HepG2 (cell line): ENCODE results near the gene CHEK2. TPM values are rescaled to one million over a fixed set of nuclear protein-coding genes. Genes with fewer than 3 reads are reported as not detected.
"Not testable (repeated sequence)": the region's sequence is repeated elsewhere in the genome, so short reads cannot be mapped to it uniquely, and the experiment has no call there.

Experiments
- BHLHE40 ChIP-seq: IDR thresholded peaks from 2 replicates; pipeline ENCODE4 v1.6.1; 2011; ENCODE audit warnings: low read length, improper control_type of control experiment
- BRD4 ChIP-seq: sonication (generic); formaldehyde crosslinking; IDR thresholded peaks from 2 replicates; pipeline ENCODE4 v1.4.0; 2020; ENCODE audit warnings: missing genetic modification reagents
- SAP130 ChIP-seq: IDR thresholded peaks from 2 replicates; pipeline ENCODE4 v1.6.1; 2016; ENCODE audit warnings: low read depth
- ZBTB40 ChIP-seq, 2 experiments: fragments of 450-650 bp in 1 of 2; sonication (generic) in 1 of 2; formaldehyde crosslinking in 1 of 2; IDR thresholded peaks; 2 replicates each; pipeline versions ENCODE4 v1.6.1 to v1.8.0; 2016 to 2022; ENCODE audit warnings: antibody characterized with exemption in 1 of 2, mild to moderate bottlenecking in 1 of 2, missing genetic modification reagents in 1 of 2
- ZMYM3 ChIP-seq: sonication (generic); formaldehyde crosslinking; IDR thresholded peaks from 2 replicates; pipeline ENCODE4 v1.5.1; 2020; ENCODE audit warnings: mild to moderate bottlenecking, missing genetic modification reagents
- ZNF331 ChIP-seq: sonication (generic); formaldehyde crosslinking; IDR thresholded peaks from 2 replicates; pipeline ENCODE4 v1.4.0; 2020; ENCODE audit warnings: missing genetic modification reagents
- ZSCAN21 ChIP-seq: sonication (generic); formaldehyde crosslinking; IDR thresholded peaks from 2 replicates; pipeline ENCODE4 v1.8.0; 2022; ENCODE audit warnings: mild to moderate bottlenecking, missing genetic modification reagents, moderate library complexity, borderline replicate concordance
- polyA plus RNA-seq, 8 experiments: library from polyadenylated mRNA; depleted of rRNA in 3 of 8; stranded (reverse) in 7 of 8; unstranded in 1 of 8; fragments of >200 nt; fragmentation: Illumina TruSeq in 4 of 8; extraction: Trizol in 4 of 8; gene quantifications; 2 replicates each; pipeline versions ENCODE4 v1.2.1 to v1.2.3, GENCODE V29; 2011 to 2016; ENCODE audit warnings: low read depth in 4 of 8, missing spikeins in 1 of 8, mixed read lengths in 1 of 8; ENCODE audit not compliant: insufficient read depth in 1 of 8
- total RNA-seq, 5 experiments: library from RNA; depleted of rRNA; stranded (reverse); fragments of >200 nt; fragmentation: Illumina TruSeq; extraction: Trizol; gene quantifications; 2 replicates each; pipeline ENCODE4 v1.2.3, GENCODE V29; 2016; ENCODE audit warnings: low read depth in 1 of 5
- TF ChIP-seq, protein P1 (sequence below): sonication (generic); formaldehyde crosslinking; IDR thresholded peaks from 2 replicates; pipeline ENCODE4 v1.8.1; 2022; ENCODE audit warnings: mild to moderate bottlenecking, missing genetic modification reagents
- TF ChIP-seq, protein P2 (sequence below): sonication (generic); formaldehyde crosslinking; IDR thresholded peaks from 2 replicates; pipeline ENCODE4 v1.5.1; 2020; ENCODE audit warnings: mild to moderate bottlenecking, missing genetic modification reagents
- TF ChIP-seq, protein P3 (sequence below), 2 experiments: fragments of 450-650 bp in 1 of 2; sonication (generic) in 1 of 2; formaldehyde crosslinking; IDR thresholded peaks; 2 replicates each; pipeline versions ENCODE4 v1.5.0 to v1.8.0; 2020 to 2022; ENCODE audit warnings: mild to moderate bottlenecking in 1 of 2, missing genetic modification reagents in 1 of 2
- TF ChIP-seq, protein P4 (sequence below): sonication (generic); formaldehyde crosslinking; IDR thresholded peaks from 2 replicates; pipeline ENCODE4 v1.4.0; 2020; ENCODE audit warnings: missing genetic modification reagents

Gene CHEK2
- total and polyA plus RNA-seq, 2 of the 13 experiments (the other 11 are each of a cell fraction or from before 2014, with no cell fraction given): 27.0 to 40.5 TPM

DNA sequence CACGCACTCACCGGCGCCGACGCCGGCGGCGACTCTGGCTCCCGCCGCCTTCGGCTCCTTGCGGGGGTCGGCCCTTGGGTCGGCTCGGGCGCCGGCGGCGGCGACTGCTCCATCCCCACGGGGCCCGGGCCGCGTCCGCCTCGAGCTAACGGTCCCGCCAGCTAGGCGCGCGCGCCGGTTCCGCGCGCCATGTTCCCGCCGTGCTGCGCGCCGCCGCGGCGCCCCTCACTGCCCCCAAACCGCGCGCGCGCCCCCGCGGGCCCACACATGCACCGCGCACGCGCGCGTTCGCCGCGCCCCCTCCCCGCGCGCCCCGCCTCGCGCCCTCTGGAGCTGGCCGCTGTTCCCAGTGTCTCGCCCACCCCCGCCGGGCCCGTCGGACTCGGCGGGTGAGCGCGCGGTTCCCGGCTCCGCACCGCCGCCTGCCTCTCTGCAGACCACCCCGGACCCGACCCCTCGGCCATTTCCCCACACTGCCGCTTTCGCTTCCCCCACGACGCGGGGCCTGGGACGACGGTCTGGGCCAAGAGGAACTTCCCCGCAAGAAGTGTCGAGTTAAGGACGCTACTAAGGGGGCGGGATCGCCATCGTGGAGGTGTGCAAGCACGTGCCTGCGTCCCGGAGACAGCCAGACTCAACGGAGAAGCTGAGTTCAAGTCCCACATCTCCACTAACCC is 61.9 kb downstream of the CHEK2 start, which contains the start of gene TTC28 (continued):
- peak; percentile 79; the same call in 1 of the 2 replicates for TF ChIP-seq ZSCAN21 (CRISPR knock-in tag)
- 0 out of 2 replicates have a peak, but pooled peaks have one; percentile 36 for TF ChIP-seq ZNF331 (CRISPR knock-in tag)
- TF ChIP-seq SAP130: peak; percentile 58
- TF ChIP-seq, protein P1, sequence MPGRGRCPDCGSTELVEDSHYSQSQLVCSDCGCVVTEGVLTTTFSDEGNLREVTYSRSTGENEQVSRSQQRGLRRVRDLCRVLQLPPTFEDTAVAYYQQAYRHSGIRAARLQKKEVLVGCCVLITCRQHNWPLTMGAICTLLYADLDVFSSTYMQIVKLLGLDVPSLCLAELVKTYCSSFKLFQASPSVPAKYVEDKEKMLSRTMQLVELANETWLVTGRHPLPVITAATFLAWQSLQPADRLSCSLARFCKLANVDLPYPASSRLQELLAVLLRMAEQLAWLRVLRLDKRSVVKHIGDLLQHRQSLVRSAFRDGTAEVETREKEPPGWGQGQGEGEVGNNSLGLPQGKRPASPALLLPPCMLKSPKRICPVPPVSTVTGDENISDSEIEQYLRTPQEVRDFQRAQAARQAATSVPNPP (CRISPR knock-in tag): peak; percentile 86; the same call in 1 of the 2 replicates
- TF ChIP-seq ZBTB40 (IDR thresholded peaks at IDR 0.05): not testable (repeated sequence)
- TF ChIP-seq ZBTB40 (CRISPR knock-in tag; IDR thresholded peaks at IDR 0.05): peak; percentile 51; the same call in 1 of the 2 replicates
- TF ChIP-seq BRD4 (CRISPR knock-in tag): 0 out of 2 replicates have a peak, but pooled peaks have one; percentile 24
- TF ChIP-seq, protein P2, sequence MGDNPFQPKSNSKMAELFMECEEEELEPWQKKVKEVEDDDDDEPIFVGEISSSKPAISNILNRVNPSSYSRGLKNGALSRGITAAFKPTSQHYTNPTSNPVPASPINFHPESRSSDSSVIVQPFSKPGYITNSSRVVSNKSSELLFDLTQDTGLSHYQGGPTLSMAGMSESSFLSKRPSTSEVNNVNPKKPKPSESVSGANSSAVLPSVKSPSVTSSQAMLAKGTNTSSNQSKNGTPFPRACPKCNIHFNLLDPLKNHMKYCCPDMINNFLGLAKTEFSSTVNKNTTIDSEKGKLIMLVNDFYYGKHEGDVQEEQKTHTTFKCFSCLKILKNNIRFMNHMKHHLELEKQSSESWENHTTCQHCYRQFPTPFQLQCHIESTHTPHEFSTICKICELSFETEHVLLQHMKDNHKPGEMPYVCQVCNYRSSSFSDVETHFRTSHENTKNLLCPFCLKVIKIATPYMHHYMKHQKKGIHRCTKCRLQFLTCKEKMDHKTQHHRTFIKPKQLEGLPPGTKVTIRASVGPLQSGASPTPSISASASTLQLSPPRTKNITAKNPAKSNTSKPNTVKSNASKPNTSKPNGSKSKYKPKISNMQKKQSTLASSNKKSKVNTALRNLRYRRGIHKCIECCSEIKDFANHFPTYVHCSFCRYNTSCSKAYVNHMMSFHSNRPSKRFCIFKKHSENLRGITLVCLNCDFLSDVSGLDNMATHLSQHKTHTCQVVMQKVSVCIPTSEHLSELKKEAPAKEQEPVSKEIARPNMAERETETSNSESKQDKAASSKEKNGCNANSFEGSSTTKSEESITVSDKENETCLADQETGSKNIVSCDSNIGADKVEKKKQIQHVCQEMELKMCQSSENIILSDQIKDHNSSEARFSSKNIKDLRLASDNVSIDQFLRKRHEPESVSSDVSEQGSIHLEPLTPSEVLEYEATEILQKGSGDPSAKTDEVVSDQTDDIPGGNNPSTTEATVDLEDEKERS (CRISPR knock-in tag): peak; percentile 70; the same call in 1 of the 2 replicates
- TF ChIP-seq, protein P3, sequence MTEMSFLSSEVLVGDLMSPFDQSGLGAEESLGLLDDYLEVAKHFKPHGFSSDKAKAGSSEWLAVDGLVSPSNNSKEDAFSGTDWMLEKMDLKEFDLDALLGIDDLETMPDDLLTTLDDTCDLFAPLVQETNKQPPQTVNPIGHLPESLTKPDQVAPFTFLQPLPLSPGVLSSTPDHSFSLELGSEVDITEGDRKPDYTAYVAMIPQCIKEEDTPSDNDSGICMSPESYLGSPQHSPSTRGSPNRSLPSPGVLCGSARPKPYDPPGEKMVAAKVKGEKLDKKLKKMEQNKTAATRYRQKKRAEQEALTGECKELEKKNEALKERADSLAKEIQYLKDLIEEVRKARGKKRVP (CRISPR knock-in tag; IDR thresholded peaks at IDR 0.05): peak in 1 of 2 experiments; percentile 71; a peak in 2 of 4 replicates
- peak; percentile 76; the same call in 1 of the 2 replicates for TF ChIP-seq ZMYM3 (CRISPR knock-in tag)
- TF ChIP-seq BHLHE40: peak; percentile 58; the same call in 1 of the 2 replicates
- TF ChIP-seq, protein P4, sequence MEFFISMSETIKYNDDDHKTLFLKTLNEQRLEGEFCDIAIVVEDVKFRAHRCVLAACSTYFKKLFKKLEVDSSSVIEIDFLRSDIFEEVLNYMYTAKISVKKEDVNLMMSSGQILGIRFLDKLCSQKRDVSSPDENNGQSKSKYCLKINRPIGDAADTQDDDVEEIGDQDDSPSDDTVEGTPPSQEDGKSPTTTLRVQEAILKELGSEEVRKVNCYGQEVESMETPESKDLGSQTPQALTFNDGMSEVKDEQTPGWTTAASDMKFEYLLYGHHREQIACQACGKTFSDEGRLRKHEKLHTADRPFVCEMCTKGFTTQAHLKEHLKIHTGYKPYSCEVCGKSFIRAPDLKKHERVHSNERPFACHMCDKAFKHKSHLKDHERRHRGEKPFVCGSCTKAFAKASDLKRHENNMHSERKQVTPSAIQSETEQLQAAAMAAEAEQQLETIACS: peak; percentile 93
